GM19035 (cell line): ENCODE measurements around the gene GLTP.

ENCODE experiments used
- ATAC-seq: cut with Tn5 transposase; IDR thresholded peaks from one replicate; pipeline ENCODE4 v1.9.1; 2021; ENCODE audit not compliant: unreplicated experiment

Gene GLTP

GRCh38 chr12:109822951-109823411 lies 57.4 kb downstream of the GLTP start:
- no peak for ATAC-seq

GRCh38 chr12:109822416-109822815 lies 57.9 kb downstream of the GLTP start:
- ATAC-seq, result no peak

- ATAC-seq, result no peak
Measured at GRCh38 chr12:109821968-109822367, 58.4 kb downstream of the GLTP start.

GRCh38 chr12:109820816-109821381 lies 59.4 kb downstream of the GLTP start:
- ATAC-seq, result no peak

GRCh38 chr12:109818905-109819500 lies 61.3 kb downstream of the GLTP start:
- no peak for ATAC-seq

- no peak for ATAC-seq
Measured at GRCh38 chr12:109818253-109818652, 62.1 kb downstream of the GLTP start.

- ATAC-seq, result no peak
Measured at GRCh38 chr12:109817627-109818231, 62.6 kb downstream of the GLTP start.

GRCh38 chr12:109816870-109817269 lies 63.5 kb downstream of the GLTP start:
- ATAC-seq, result no peak

- no peak for ATAC-seq
Measured at GRCh38 chr12:109815757-109816617, 64.4 kb downstream of the GLTP start.

GRCh38 chr12:109815225-109815624 lies 65.1 kb downstream of the GLTP start:
- ATAC-seq, result no peak

- ATAC-seq, result no peak
Measured at GRCh38 chr12:109814600-109815150, 65.7 kb downstream of the GLTP start.

- ATAC-seq, result no peak
Measured at GRCh38 chr12:109813810-109814416, 66.4 kb downstream of the GLTP start.

- no peak for ATAC-seq
Measured at GRCh38 chr12:109811624-109811995, 68.7 kb downstream of the GLTP start.

GRCh38 chr12:109810954-109811623 lies 69.3 kb downstream of the GLTP start:
- ATAC-seq, result no peak

- ATAC-seq, result no peak
Measured at GRCh38 chr12:109808876-109809646, 71.3 kb downstream of the GLTP start.

- ATAC-seq, result no peak
Measured at GRCh38 chr12:109807954-109808643, 72.2 kb downstream of the GLTP start.

GRCh38 chr12:109804820-109805761 lies 75.2 kb downstream of the GLTP start:
- no peak for ATAC-seq

- no peak for ATAC-seq
Measured at GRCh38 chr12:109803678-109804077, 76.7 kb downstream of the GLTP start.
